ACC112 (cell line): ENCODE data around the gene DLGAP4.

Experiments
- H2AFZ ChIP-seq: fragments of 200-600 bp; sonication (generic); one replicate; pipeline ENCODE4 v1.6.0; 2017; ENCODE audit warnings: antibody characterized with exemption, low read length; ENCODE audit not compliant: unreplicated experiment
- H3K27ac ChIP-seq: fragments of 200-600 bp; sonication (generic); 2 replicates; pipeline ENCODE4 v1.5.1; 2014; ENCODE audit warnings: low read depth, mild to moderate bottlenecking, antibody characterized with exemption, low read length, moderate library complexity
- H3K27me3 ChIP-seq: fragments of 200-600 bp; sonication (generic); 2 replicates; pipeline ENCODE4 v1.6.1; 2014; ENCODE audit warnings: mild to moderate bottlenecking, antibody characterized with exemption, low read length, moderate library complexity, mixed read lengths; ENCODE audit not compliant: insufficient read depth
- H3K36me3 ChIP-seq: fragments of 200-600 bp; sonication (generic); 2 replicates; pipeline ENCODE4 v1.6.1; 2016; ENCODE audit warnings: mild to moderate bottlenecking, antibody characterized with exemption, low read length, moderate library complexity, mixed read lengths; ENCODE audit not compliant: insufficient read depth
- H3K4me1 ChIP-seq: fragments of 200-600 bp; sonication (generic); one replicate; pipeline ENCODE4 v1.6.1; 2016; ENCODE audit warnings: low read length, mixed read lengths; ENCODE audit not compliant: insufficient read depth, unreplicated experiment, control insufficient read depth
- H3K4me3 ChIP-seq: fragments of 200-600 bp; sonication (generic); 2 replicates; pipeline ENCODE4 v1.5.1; 2014; ENCODE audit warnings: mild to moderate bottlenecking, low read depth, low read length
- H3K79me2 ChIP-seq: fragments of 200-600 bp; sonication (generic); one replicate; pipeline ENCODE4 v1.6.0; 2016; ENCODE audit warnings: low read length; ENCODE audit not compliant: control insufficient read depth, unreplicated experiment, insufficient read depth

DLGAP4 gene

GRCh38 chr20:36318166-36318565, 12.0 kb downstream of the DLGAP4 start:
- H2AFZ ChIP-seq: no peak overlapping the region

GRCh38 chr20:36319356-36320260, 13.5 kb downstream of the DLGAP4 start:
- Histone ChIP-seq H3K4me3 (no peak overlapping the region), H3K36me3 (no peaks in the 10 kb centered on the region), H3K79me2 (no peaks in the 10 kb centered on the region), H3K4me1 (no peaks in the 10 kb centered on the region), H2AFZ (no peak overlapping the region), H3K27ac (no peak overlapping the region), H3K27me3 (peaks cover 53% of the 10 kb centered on the region)

More at GRCh38 chr20:36318166-36318565, 12.0 kb downstream of the DLGAP4 start:
- Histone ChIP-seq H3K27me3 (peaks cover 42% of the 10 kb centered on the region), H3K79me2 (no peaks in the 10 kb centered on the region), H3K4me3 (no peak overlapping the region), H3K27ac (no peak overlapping the region), H3K36me3 (no peaks in the 10 kb centered on the region), H3K4me1 (no peaks in the 10 kb centered on the region)

GRCh38 chr20:36320261-36320897, 14.2 kb downstream of the DLGAP4 start:
- Histone ChIP-seq H3K27ac (no peak overlapping the region), H3K27me3 (peaks cover 61% of the 10 kb centered on the region), H3K4me1 (no peaks in the 10 kb centered on the region), H2AFZ (no peak overlapping the region), H3K79me2 (no peaks in the 10 kb centered on the region), H3K36me3 (no peaks in the 10 kb centered on the region), H3K4me3 (no peak overlapping the region)

- Histone ChIP-seq H3K4me3 (no peak overlapping the region), H3K4me1 (no peaks in the 10 kb centered on the region), H2AFZ (no peak overlapping the region), H3K79me2 (no peaks in the 10 kb centered on the region), H3K36me3 (no peaks in the 10 kb centered on the region), H3K27ac (no peak overlapping the region), H3K27me3 (peaks cover 59% of the 10 kb centered on the region)
Observed at GRCh38 chr20:36320898-36321695, 15.0 kb downstream of the DLGAP4 start.

- Histone ChIP-seq H3K4me1 (no peaks in the 10 kb centered on the region), H3K27ac (no peak overlapping the region), H2AFZ (no peak overlapping the region), H3K36me3 (no peaks in the 10 kb centered on the region), H3K4me3 (no peak overlapping the region), H3K79me2 (no peaks in the 10 kb centered on the region), H3K27me3 (peaks cover 57% of the 10 kb centered on the region)
Observed at GRCh38 chr20:36322131-36322530, 16.0 kb downstream of the DLGAP4 start.

- no peaks in the 10 kb centered on the region for H3K36me3 ChIP-seq
- H3K4me1 ChIP-seq: no peaks in the 10 kb centered on the region
- no peak overlapping the region for H3K4me3 ChIP-seq
- no peak overlapping the region for H2AFZ ChIP-seq
- H3K27ac ChIP-seq: no peak overlapping the region
- no peaks in the 10 kb centered on the region for H3K79me2 ChIP-seq
- H3K27me3 ChIP-seq: peaks cover 49% of the 10 kb centered on the region
Observed at GRCh38 chr20:36330091-36330490, 24.0 kb downstream of the DLGAP4 start.

GRCh38 chr20:36331209-36331608, 25.1 kb downstream of the DLGAP4 start:
- Histone ChIP-seq H3K79me2 (no peaks in the 10 kb centered on the region), H3K27me3 (peaks cover 56% of the 10 kb centered on the region), H3K4me3 (no peak overlapping the region), H3K4me1 (no peaks in the 10 kb centered on the region), H3K27ac (no peak overlapping the region), H3K36me3 (no peaks in the 10 kb centered on the region), H2AFZ (no peak overlapping the region)

GRCh38 chr20:36333841-36334240, 27.7 kb downstream of the DLGAP4 start:
- Histone ChIP-seq H3K36me3 (no peaks in the 10 kb centered on the region), H3K27ac (no peak overlapping the region), H2AFZ (no peak overlapping the region), H3K79me2 (no peaks in the 10 kb centered on the region), H3K27me3 (peaks cover 78% of the 10 kb centered on the region), H3K4me1 (no peaks in the 10 kb centered on the region), H3K4me3 (no peak overlapping the region)

GRCh38 chr20:36334281-36335205, 28.4 kb downstream of the DLGAP4 start:
- no peaks in the 10 kb centered on the region for H3K4me1 ChIP-seq
- H3K4me3 ChIP-seq: no peak overlapping the region
- no peak overlapping the region for H3K27ac ChIP-seq
- no peaks in the 10 kb centered on the region for H3K79me2 ChIP-seq
- no peaks in the 10 kb centered on the region for H3K36me3 ChIP-seq
- H2AFZ ChIP-seq: no peak overlapping the region
- peaks cover 82% of the 10 kb centered on the region for H3K27me3 ChIP-seq
